ENCODE measurements around the gene NDUFA9.
A peak's percentile ranks its signal among the peaks of the same experiment; 100 is the strongest.

DNA sequence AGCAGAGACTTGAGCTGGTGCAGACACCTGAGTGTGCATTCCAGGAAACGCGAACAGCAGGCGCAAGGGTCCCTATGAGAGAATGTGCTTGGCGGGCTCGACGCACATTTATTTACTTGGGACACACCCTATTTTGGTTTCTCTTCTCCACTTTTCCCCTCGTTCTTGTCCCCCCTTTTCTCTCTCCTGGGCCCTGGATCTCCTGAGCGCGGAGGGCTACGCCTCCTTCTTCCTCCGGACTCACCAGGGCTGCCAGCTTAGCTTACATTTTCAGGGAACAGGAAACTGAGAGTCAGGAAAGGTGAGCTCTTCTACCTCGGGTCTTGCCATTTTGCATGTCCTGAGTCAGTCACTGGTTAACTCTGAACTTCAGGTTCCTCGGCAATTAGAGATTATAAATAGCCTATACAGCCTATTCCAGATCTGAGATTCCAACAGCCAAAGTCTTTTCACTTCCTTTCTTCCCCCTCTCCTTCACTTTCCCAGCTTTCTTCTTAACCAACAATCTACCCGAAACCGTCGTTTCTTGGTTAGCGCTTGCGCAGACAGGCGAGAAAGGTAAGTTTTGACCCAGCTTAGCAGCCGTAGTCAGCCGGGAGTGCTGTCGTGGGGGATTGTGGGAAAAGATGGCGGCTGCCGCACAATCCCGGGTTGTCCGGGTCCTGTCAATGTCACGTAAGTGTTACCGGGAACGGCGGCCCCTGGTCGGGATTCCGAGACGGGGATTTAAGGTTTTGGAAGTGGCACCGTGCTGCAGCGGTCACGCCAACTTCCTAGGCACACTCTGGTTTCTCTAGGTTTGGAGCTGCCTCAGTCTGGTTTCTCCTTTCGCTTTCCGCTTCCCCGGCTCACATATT is at the start of gene NDUFA9, which contains the start of gene AKAP3:
- TF ChIP-seq, protein P1, sequence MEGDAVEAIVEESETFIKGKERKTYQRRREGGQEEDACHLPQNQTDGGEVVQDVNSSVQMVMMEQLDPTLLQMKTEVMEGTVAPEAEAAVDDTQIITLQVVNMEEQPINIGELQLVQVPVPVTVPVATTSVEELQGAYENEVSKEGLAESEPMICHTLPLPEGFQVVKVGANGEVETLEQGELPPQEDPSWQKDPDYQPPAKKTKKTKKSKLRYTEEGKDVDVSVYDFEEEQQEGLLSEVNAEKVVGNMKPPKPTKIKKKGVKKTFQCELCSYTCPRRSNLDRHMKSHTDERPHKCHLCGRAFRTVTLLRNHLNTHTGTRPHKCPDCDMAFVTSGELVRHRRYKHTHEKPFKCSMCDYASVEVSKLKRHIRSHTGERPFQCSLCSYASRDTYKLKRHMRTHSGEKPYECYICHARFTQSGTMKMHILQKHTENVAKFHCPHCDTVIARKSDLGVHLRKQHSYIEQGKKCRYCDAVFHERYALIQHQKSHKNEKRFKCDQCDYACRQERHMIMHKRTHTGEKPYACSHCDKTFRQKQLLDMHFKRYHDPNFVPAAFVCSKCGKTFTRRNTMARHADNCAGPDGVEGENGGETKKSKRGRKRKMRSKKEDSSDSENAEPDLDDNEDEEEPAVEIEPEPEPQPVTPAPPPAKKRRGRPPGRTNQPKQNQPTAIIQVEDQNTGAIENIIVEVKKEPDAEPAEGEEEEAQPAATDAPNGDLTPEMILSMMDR (IDR thresholded peaks at IDR 0.05), result peak in 1 of 4 experiments; percentile 14
- TF ChIP-seq POLR2A (IDR thresholded peaks at IDR 0.05), result peak; percentile 30

All from prostate gland (tissue), 2 donors.